ENCODE data around the gene ADAM10. TPM values are rescaled to one million over a fixed set of nuclear protein-coding genes. Genes with fewer than 3 reads are reported as not detected.

The ADAM10 gene
- polyA plus RNA-seq, 1 of the 3 experiments (the other 2 are of a cell fraction) = 83.5 TPM

DNA sequence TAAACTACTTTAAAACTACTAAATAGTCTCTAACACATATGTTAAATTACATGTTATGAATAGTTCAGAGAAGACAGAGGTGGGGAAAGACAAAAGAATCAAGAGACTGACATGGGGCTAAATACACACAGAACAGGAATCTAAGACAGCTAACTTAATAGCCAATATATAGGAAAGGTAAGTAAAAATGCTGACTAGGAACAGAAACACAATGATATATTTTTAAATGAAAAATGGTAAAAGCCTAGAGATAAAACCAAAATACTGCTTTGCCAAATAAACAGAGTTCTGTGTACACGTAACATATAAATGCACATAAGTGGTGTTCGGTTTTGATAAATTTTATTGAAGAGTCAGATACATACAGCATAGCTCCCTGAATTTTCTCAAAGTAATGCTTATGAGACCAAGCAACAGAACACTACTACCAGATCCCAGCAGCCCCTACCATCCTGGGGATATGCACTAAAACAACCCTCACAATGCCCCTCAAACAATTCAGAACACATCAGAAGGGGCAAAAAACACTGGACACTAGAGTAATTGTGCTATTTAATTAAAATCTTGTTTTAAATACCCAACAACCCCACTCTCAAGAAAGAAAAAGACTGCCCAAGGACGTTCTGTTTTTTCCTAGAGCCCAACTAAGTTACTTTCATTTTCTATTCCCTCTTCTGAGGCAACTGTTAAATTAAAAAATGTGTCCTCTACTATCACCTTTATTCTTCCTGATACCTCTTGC lies 121.1 kb downstream of the ADAM10 start:
- DNase-seq = no peak
- ChIA-PET POLR2A (no interaction called here), CTCF (interaction anchor here (1.0 kb wide), 1 partner anchor 17 kb away, joined by 3 read pairs; no protein-coding TSS in a partner anchor)
- Histone ChIP-seq H3K36me3 (replicated peaks in 1 of 2; ENCODE audit: control insufficient read depth in 1 of 2, insufficient read depth in 2 of 2, low read length in 1 of 2) (peaks cover 30 to 44% of the 10 kb centered on the region in 2 experiments), H3K27me3 (ENCODE audit: insufficient read depth) (no peaks in the 10 kb centered on the region), H3K4me2 (peak overlapping the region; percentile 54), H3K4me3 (ENCODE audit: low read depth in 2 of 2, low read length in 1 of 2) (peak overlapping the region; percentile 22 to 42; a peak in 3 of 4 replicates), H3F3A (replicated peaks; ENCODE audit: insufficient read depth) (peaks cover 7% of the 10 kb centered on the region), H3K4me1 (ENCODE audit: control insufficient read depth in 1 of 2, insufficient read depth in 2 of 2, low read depth in 1 of 2, low read length in 1 of 2) (peaks cover 2 to 7% of the 10 kb centered on the region in 2 experiments; a peak in 2 of 4 replicates), H3K27ac (ENCODE audit: low read depth in 2 of 2, low read length in 1 of 2) (no peak overlapping the region), H3K9me3 (no peaks in the 10 kb centered on the region), H2AFZ (ENCODE audit: low read depth) (no peak overlapping the region), H3K9ac (peak overlapping the region; percentile 18; the same call in 1 of the 2 replicates), H3K79me2 (ENCODE audit: insufficient read depth) (no peaks in the 10 kb centered on the region), H4K20me1 (ENCODE audit: insufficient read depth) (no peaks in the 10 kb centered on the region), H3K9me2 (no peaks in the 10 kb centered on the region)
- TF ChIP-seq, protein P1, sequence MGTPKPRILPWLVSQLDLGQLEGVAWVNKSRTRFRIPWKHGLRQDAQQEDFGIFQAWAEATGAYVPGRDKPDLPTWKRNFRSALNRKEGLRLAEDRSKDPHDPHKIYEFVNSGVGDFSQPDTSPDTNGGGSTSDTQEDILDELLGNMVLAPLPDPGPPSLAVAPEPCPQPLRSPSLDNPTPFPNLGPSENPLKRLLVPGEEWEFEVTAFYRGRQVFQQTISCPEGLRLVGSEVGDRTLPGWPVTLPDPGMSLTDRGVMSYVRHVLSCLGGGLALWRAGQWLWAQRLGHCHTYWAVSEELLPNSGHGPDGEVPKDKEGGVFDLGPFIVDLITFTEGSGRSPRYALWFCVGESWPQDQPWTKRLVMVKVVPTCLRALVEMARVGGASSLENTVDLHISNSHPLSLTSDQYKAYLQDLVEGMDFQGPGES (IDR thresholded peaks at IDR 0.05; ENCODE audit: low read depth, low read length) = no peak
- TF ChIP-seq NFIC (IDR thresholded peaks at IDR 0.05; ENCODE audit: borderline replicate concordance) = no peak
- no peak for TF ChIP-seq JUND (IDR thresholded peaks at IDR 0.05)
- TF ChIP-seq MXI1 (IDR thresholded peaks at IDR 0.05; ENCODE audit: low read depth, low read length) = no peak
- WGBS (ENCODE audit: low lambda C conversion rate) = 89% methylated on average over 3 of the region's 3 CpGs

DNA sequence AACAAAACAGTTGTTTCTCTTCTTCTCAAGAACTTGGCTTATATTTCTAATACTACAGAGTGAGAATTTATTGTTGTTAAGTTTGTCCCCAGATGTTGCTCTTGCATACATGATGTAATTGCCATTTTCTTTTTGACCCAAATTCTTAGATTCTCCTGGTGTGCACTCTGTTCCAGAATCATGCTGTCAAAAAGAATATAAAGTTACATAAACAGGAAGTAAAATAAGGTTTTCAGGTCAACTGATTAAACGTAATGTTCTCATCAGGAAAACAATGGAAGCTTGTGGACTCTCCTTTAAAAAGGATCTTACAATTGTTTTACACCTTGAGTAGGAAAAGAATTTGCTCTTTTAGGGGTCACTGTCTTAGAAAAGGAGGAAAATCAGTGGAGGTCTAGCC lies 121.8 kb downstream of the ADAM10 start:
- no peaks in the 10 kb centered on the region for H3K79me2 ChIP-seq (ENCODE audit: insufficient read depth)
- H3K4me3 ChIP-seq (ENCODE audit: low read depth in 2 of 2, low read length in 1 of 2) = no peak overlapping the region
- ChIA-PET CTCF (interaction anchor here (1.0 kb wide), 1 partner anchor 16 kb away, joined by 3 read pairs; no protein-coding TSS in a partner anchor), POLR2A (no interaction called here)
- H3F3A ChIP-seq (replicated peaks; ENCODE audit: insufficient read depth) = peaks cover 3% of the 10 kb centered on the region
- H3K36me3 ChIP-seq (replicated peaks in 1 of 2; ENCODE audit: control insufficient read depth in 1 of 2, insufficient read depth in 2 of 2, low read length in 1 of 2) = peaks cover 24 to 39% of the 10 kb centered on the region in 2 experiments
- no peak overlapping the region for H2AFZ ChIP-seq (ENCODE audit: low read depth)
- H3K9ac ChIP-seq = no peak overlapping the region
- no peak overlapping the region for H3K4me2 ChIP-seq
- DNase-seq = no peak
- H3K27ac ChIP-seq (ENCODE audit: low read depth in 2 of 2, low read length in 1 of 2) = no peak overlapping the region
- H4K20me1 ChIP-seq (ENCODE audit: insufficient read depth) = no peaks in the 10 kb centered on the region
- peaks cover 2 to 7% of the 10 kb centered on the region in 2 experiments; a peak in 2 of 4 replicates for H3K4me1 ChIP-seq (ENCODE audit: control insufficient read depth in 1 of 2, insufficient read depth in 2 of 2, low read depth in 1 of 2, low read length in 1 of 2)
- H3K9me3 ChIP-seq = no peaks in the 10 kb centered on the region
- 82% methylated on average over 1 of the region's 1 CpG for WGBS (ENCODE audit: low lambda C conversion rate)
- no peaks in the 10 kb centered on the region for H3K9me2 ChIP-seq
- H3K27me3 ChIP-seq (ENCODE audit: insufficient read depth) = no peaks in the 10 kb centered on the region
- TF ChIP-seq JUND (IDR thresholded peaks at IDR 0.05) (no peak), YY1 (IDR thresholded peaks at IDR 0.05; ENCODE audit: low read depth) (no peak), GATA2 (CRISPR knock-in tag; IDR thresholded peaks at IDR 0.05) (no peak), FOXM1 (IDR thresholded peaks at IDR 0.05; ENCODE audit: low read depth) (no peak), POLR2AphosphoS5 (IDR thresholded peaks at IDR 0.05; ENCODE audit: low read depth, low read length) (no peak), CHD2 (IDR thresholded peaks at IDR 0.05; ENCODE audit: low read length, partially characterized antibody) (no peak), NFIC (IDR thresholded peaks at IDR 0.05; ENCODE audit: borderline replicate concordance) (no peak), TAF1 (IDR thresholded peaks at IDR 0.05; ENCODE audit: borderline replicate concordance, low read depth, low read length) (no peak), FOXJ3 (CRISPR knock-in tag; IDR thresholded peaks at IDR 0.05) (no peak), NRF1 (IDR thresholded peaks at IDR 0.05; ENCODE audit: low read depth, low read length) (no peak)
- TF ChIP-seq, protein P2, sequence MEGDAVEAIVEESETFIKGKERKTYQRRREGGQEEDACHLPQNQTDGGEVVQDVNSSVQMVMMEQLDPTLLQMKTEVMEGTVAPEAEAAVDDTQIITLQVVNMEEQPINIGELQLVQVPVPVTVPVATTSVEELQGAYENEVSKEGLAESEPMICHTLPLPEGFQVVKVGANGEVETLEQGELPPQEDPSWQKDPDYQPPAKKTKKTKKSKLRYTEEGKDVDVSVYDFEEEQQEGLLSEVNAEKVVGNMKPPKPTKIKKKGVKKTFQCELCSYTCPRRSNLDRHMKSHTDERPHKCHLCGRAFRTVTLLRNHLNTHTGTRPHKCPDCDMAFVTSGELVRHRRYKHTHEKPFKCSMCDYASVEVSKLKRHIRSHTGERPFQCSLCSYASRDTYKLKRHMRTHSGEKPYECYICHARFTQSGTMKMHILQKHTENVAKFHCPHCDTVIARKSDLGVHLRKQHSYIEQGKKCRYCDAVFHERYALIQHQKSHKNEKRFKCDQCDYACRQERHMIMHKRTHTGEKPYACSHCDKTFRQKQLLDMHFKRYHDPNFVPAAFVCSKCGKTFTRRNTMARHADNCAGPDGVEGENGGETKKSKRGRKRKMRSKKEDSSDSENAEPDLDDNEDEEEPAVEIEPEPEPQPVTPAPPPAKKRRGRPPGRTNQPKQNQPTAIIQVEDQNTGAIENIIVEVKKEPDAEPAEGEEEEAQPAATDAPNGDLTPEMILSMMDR (IDR thresholded peaks at IDR 0.05) = no peak
- TF ChIP-seq, protein P3, sequence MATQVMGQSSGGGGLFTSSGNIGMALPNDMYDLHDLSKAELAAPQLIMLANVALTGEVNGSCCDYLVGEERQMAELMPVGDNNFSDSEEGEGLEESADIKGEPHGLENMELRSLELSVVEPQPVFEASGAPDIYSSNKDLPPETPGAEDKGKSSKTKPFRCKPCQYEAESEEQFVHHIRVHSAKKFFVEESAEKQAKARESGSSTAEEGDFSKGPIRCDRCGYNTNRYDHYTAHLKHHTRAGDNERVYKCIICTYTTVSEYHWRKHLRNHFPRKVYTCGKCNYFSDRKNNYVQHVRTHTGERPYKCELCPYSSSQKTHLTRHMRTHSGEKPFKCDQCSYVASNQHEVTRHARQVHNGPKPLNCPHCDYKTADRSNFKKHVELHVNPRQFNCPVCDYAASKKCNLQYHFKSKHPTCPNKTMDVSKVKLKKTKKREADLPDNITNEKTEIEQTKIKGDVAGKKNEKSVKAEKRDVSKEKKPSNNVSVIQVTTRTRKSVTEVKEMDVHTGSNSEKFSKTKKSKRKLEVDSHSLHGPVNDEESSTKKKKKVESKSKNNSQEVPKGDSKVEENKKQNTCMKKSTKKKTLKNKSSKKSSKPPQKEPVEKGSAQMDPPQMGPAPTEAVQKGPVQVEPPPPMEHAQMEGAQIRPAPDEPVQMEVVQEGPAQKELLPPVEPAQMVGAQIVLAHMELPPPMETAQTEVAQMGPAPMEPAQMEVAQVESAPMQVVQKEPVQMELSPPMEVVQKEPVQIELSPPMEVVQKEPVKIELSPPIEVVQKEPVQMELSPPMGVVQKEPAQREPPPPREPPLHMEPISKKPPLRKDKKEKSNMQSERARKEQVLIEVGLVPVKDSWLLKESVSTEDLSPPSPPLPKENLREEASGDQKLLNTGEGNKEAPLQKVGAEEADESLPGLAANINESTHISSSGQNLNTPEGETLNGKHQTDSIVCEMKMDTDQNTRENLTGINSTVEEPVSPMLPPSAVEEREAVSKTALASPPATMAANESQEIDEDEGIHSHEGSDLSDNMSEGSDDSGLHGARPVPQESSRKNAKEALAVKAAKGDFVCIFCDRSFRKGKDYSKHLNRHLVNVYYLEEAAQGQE (IDR thresholded peaks at IDR 0.05; ENCODE audit: low read depth, low read length) = no peak
- TF ChIP-seq, protein P1 (IDR thresholded peaks at IDR 0.05; ENCODE audit: low read depth, low read length) = no peak
- TF ChIP-seq, protein P4, sequence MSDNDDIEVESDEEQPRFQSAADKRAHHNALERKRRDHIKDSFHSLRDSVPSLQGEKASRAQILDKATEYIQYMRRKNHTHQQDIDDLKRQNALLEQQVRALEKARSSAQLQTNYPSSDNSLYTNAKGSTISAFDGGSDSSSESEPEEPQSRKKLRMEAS (IDR thresholded peaks at IDR 0.05; ENCODE audit: low read depth) = no peak
- TF ChIP-seq, protein P5, sequence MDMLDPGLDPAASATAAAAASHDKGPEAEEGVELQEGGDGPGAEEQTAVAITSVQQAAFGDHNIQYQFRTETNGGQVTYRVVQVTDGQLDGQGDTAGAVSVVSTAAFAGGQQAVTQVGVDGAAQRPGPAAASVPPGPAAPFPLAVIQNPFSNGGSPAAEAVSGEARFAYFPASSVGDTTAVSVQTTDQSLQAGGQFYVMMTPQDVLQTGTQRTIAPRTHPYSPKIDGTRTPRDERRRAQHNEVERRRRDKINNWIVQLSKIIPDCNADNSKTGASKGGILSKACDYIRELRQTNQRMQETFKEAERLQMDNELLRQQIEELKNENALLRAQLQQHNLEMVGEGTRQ (IDR thresholded peaks at IDR 0.05; ENCODE audit: borderline replicate concordance, low read depth, low read length) = no peak

All from SK-N-SH (cell line).